ENCODE data around the gene ATP5PF. TPM values are rescaled to one million over a fixed set of nuclear protein-coding genes. Genes with fewer than 3 reads are reported as not detected.
"Not testable (repeated sequence)": the region's sequence is repeated elsewhere in the genome, so short reads cannot be mapped to it uniquely, and the experiment has no call there.

Gene ATP5PF
- total RNA-seq, 1 donor from 2014 or later = 174 TPM

GRCh38 chr21:25708467-25709065 lies 26.1 kb downstream of the ATP5PF start:
- peak; percentile 80 for DNase-seq
- Mint-ChIP-seq H3K27ac (no peak overlapping the region), H3K27me3 (no peaks in the 10 kb centered on the region), H3K9me3 (no peaks in the 10 kb centered on the region), H3K36me3 (ENCODE audit: low read depth) (no peaks in the 10 kb centered on the region), H3K4me1 (no peaks in the 10 kb centered on the region), H3K4me3 (no peak overlapping the region)
- intact Hi-C loops (cut with micrococcal nuclease) = loop anchor here (1.0 kb wide), 1 partner anchor 100 kb away; no protein-coding TSS in a partner anchor

GRCh38 chr21:25701529-25701928 lies 33.2 kb downstream of the ATP5PF start:
- no peaks in the 10 kb centered on the region for H3K9me3 Mint-ChIP-seq
- no peaks in the 10 kb centered on the region for H3K4me1 Mint-ChIP-seq
- H3K27me3 Mint-ChIP-seq = no peaks in the 10 kb centered on the region
- H3K36me3 Mint-ChIP-seq (ENCODE audit: low read depth) = no peaks in the 10 kb centered on the region
- H3K4me3 Mint-ChIP-seq = no peak overlapping the region
- no peak overlapping the region for H3K27ac Mint-ChIP-seq
- intact Hi-C loops (cut with micrococcal nuclease) = no loop called here
- DNase-seq = no peak

- Mint-ChIP-seq H3K9me3 (no peaks in the 10 kb centered on the region), H3K4me1 (no peaks in the 10 kb centered on the region)
- intact Hi-C loops (cut with micrococcal nuclease) = no loop called here
Measured at GRCh38 chr21:25700741-25701140, 34.0 kb downstream of the ATP5PF start.

DNA sequence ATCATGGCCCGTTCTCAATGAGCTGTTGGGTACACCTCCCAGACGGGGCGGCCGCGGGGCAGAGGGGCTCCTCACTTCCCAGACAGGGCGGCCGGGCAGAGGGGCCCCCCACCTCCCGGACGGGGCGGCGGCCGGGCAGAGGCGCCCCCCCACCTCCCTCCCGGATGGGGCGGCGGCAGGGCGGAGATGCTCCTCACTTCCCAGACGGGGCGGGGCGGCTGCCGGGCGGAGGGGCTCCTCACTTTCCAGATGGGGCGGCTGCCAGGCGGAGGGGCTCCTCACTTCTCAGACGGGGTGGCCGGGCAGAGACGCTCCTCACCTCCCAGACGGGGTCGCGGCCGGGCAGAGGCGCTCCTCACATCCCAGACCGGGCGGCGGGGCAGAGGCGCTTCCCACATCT lies 39.2 kb downstream of the ATP5PF start:
- intact Hi-C loops (cut with micrococcal nuclease); H3K27ac Mint-ChIP-seq; H3K36me3 Mint-ChIP-seq (ENCODE audit: low read depth); H3K9me3 Mint-ChIP-seq; DNase-seq; H3K27me3 Mint-ChIP-seq; H3K4me3 Mint-ChIP-seq; H3K4me1 Mint-ChIP-seq: not testable (repeated sequence)

More at GRCh38 chr21:25700741-25701140, 34.0 kb downstream of the ATP5PF start:
- Mint-ChIP-seq H3K27ac (no peak overlapping the region), H3K36me3 (ENCODE audit: low read depth) (no peaks in the 10 kb centered on the region), H3K27me3 (no peaks in the 10 kb centered on the region), H3K4me3 (no peak overlapping the region)
- DNase-seq = no peak

GRCh38 chr21:25691976-25692375 lies 42.7 kb downstream of the ATP5PF start:
- Mint-ChIP-seq H3K9me3 (no peaks in the 10 kb centered on the region), H3K36me3 (ENCODE audit: low read depth) (no peaks in the 10 kb centered on the region), H3K4me3 (no peak overlapping the region), H3K27me3 (peaks cover 2% of the 10 kb centered on the region), H3K4me1 (no peaks in the 10 kb centered on the region), H3K27ac (no peak overlapping the region)
- intact Hi-C loops (cut with micrococcal nuclease) = no loop called here
- no peak for DNase-seq

DNA sequence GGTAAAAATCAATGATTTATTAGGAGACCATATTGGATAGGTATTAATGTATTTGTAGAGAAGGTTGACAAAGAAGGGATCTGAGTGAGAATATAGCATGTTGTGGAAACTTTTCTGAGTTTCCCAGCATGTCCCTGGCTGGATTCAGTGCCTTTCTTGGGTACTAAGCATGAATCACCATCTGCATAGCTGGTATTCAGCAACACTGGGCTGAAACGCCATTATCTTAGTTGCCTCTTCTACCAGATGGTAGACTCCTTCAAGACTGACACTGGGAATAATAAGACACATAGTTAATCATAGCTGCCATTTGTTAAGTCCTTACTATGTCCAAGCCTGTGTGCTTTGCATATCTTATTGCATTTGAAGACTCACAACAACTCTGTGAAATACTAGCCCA lies 45.5 kb downstream of the ATP5PF start:
- H3K27ac Mint-ChIP-seq = no peak overlapping the region
- H3K4me3 Mint-ChIP-seq = no peak overlapping the region
- no peaks in the 10 kb centered on the region for H3K36me3 Mint-ChIP-seq (ENCODE audit: low read depth)
- no peaks in the 10 kb centered on the region for H3K4me1 Mint-ChIP-seq
- intact Hi-C loops (cut with micrococcal nuclease) = no loop called here
- no peak for DNase-seq
- H3K9me3 Mint-ChIP-seq = no peaks in the 10 kb centered on the region
- peaks cover 7% of the 10 kb centered on the region for H3K27me3 Mint-ChIP-seq

DNA sequence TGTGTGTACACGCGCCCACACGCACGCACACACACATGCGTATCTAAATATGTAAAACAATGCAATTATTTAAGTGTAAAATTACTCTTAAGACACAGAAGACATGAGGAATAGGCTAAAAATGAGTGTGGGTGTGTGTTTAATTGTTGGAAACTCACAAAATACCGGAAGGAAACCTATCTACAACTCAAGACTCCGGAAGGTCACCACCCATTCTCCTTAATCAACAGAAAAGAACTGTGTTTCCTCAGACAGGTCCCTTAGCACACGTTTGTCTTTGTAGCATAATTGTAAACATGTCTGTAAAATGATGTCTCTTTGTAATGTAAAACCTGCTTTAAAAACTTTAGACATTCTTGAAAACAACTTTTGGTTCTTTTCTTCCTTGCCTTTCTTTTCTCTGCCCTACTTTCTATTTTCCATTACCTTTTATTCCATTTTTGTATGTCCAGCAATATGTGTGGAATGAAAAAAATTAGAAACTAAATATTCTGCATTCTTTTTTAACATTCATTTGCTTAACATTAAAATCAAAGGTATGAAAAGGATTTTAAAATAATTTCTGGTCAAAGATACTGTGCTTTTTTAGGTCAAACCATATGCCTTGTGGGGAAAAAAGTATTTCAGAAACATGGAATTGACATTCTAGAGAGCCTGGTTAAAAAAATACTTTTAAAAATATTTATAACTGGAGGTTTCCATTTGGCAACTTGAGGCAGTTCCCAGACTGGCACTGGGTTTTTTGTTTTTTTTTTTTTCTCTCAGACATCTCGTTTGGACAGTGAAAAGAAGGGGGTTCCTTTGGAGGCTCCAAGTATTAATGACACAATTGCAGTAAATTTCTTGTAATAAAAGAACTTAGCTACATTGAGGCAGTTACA lies 46.2 kb downstream of the ATP5PF start:
- intact Hi-C loops (cut with micrococcal nuclease) = no loop called here
- H3K4me1 Mint-ChIP-seq = no peaks in the 10 kb centered on the region

DNA sequence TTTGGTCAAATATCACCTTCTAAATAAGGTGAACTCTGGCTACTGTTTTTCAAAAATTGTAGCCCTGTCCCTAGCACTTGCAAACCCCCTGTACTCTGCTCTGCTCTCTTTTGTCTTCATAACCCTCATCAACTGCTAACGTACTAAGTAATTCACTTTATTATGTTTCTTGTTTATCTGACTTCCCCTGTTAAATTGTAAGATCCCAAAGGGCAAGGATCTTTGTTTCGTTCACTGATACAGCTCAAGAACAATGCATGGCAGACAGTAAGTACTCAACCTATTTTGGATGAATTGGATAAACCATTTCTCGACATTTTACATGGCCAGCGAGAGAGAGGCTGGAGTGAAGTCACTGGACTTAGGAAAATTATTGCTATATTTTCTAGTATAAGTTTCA lies 46.9 kb downstream of the ATP5PF start:
- Mint-ChIP-seq H3K4me3 (no peak overlapping the region), H3K9me3 (no peaks in the 10 kb centered on the region), H3K4me1 (no peaks in the 10 kb centered on the region), H3K27ac (no peak overlapping the region), H3K36me3 (ENCODE audit: low read depth) (no peaks in the 10 kb centered on the region), H3K27me3 (peaks cover 7% of the 10 kb centered on the region)
- intact Hi-C loops (cut with micrococcal nuclease) = no loop called here
- no peak for DNase-seq

More for the DNA sequence above, 46.2 kb downstream of the ATP5PF start:
- H3K36me3 Mint-ChIP-seq (ENCODE audit: low read depth) = no peaks in the 10 kb centered on the region
- no peak overlapping the region for H3K27ac Mint-ChIP-seq
- no peak overlapping the region for H3K4me3 Mint-ChIP-seq
- H3K27me3 Mint-ChIP-seq = peaks cover 7% of the 10 kb centered on the region
- no peaks in the 10 kb centered on the region for H3K9me3 Mint-ChIP-seq
- DNase-seq = no peak

- no peaks in the 10 kb centered on the region for H3K4me1 Mint-ChIP-seq
- intact Hi-C loops (cut with micrococcal nuclease) = no loop called here
- H3K4me3 Mint-ChIP-seq = no peak overlapping the region
- no peaks in the 10 kb centered on the region for H3K9me3 Mint-ChIP-seq
- peaks cover 6% of the 10 kb centered on the region for H3K27me3 Mint-ChIP-seq
- no peaks in the 10 kb centered on the region for H3K36me3 Mint-ChIP-seq (ENCODE audit: low read depth)
- no peak overlapping the region for H3K27ac Mint-ChIP-seq
- DNase-seq = no peak
Measured at GRCh38 chr21:25682382-25682781, 52.3 kb downstream of the ATP5PF start.

DNA sequence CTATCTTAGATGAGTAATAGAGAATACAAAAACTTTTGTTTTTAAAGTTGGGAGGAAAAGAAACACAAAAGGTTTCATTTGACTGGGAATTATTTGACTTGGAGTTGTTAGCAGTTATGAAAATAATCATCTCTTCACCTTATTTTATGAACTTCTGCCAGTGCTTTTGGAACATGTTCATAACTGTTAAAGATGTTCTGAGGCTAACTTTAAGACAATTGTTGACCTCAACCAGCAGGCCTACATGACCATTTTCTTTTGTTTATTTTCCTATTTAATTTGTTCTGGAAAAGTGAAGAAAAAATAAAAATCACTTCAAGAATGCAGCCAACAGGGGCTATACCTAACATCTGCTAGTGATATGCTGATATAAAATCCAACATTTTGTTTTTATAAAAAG lies 58.3 kb downstream of the ATP5PF start:
- no peaks in the 10 kb centered on the region for H3K36me3 Mint-ChIP-seq (ENCODE audit: low read depth)
- no peaks in the 10 kb centered on the region for H3K4me1 Mint-ChIP-seq
- intact Hi-C loops (cut with micrococcal nuclease) = no loop called here
- no peak overlapping the region for H3K27ac Mint-ChIP-seq
- no peak overlapping the region for H3K4me3 Mint-ChIP-seq
- H3K9me3 Mint-ChIP-seq = no peaks in the 10 kb centered on the region
- DNase-seq = no peak
- peaks cover 3% of the 10 kb centered on the region for H3K27me3 Mint-ChIP-seq

Other genes starting within 250 kb of the ATP5PF start
- gene MRPL39, start 127.4 kb downstream of the ATP5PF start, total RNA-seq = 63.2 and 66.0 TPM in 2 replicates
- 0.33 and 0.36 TPM in 2 replicates for gene JAM2, start 95.6 kb downstream of the ATP5PF start, total RNA-seq
- 25.6 and 27.6 TPM in 2 replicates for gene GABPA, start 68 bp upstream of the ATP5PF start, total RNA-seq

All from activated CD4-positive, alpha-beta T cell treated with anti-CD3 and anti-CD28 coated beads, Interleukin-2, amount 10 ng/mL, durations not matched to agents 24 days and 14 days (primary cell).